ENCODE results near the gene SLC35D2.
A peak's percentile ranks its signal among the peaks of the same experiment; 100 is the strongest.
"Not testable (repeated sequence)": the region's sequence is repeated elsewhere in the genome, so short reads cannot be mapped to it uniquely, and the experiment has no call there.

The SLC35D2 gene

GRCh38 chr9:96350866-96351265 is 32.6 kb downstream of the SLC35D2 start:
- no peak for DNase-seq

- no peak for DNase-seq
These were observed 35.2 kb downstream of the SLC35D2 start for GRCh38 chr9:96348261-96348660.

- DNase-seq = no peak
These were observed 38.0 kb downstream of the SLC35D2 start for GRCh38 chr9:96345551-96345950.

GRCh38 chr9:96344458-96345180 is 38.9 kb downstream of the SLC35D2 start:
- no peak for DNase-seq

- DNase-seq = no peak
These were observed 39.8 kb downstream of the SLC35D2 start for GRCh38 chr9:96343515-96344360.

GRCh38 chr9:96342571-96343245 is 40.8 kb downstream of the SLC35D2 start:
- no peak for DNase-seq

- DNase-seq = no peak
These were observed 42.8 kb downstream of the SLC35D2 start for GRCh38 chr9:96340707-96341106.

- DNase-seq = no peak
These were observed 45.2 kb downstream of the SLC35D2 start for GRCh38 chr9:96338299-96338698.

- DNase-seq = no peak
These were observed 49.6 kb downstream of the SLC35D2 start for GRCh38 chr9:96333958-96334357.

GRCh38 chr9:96331236-96331947 is 52.1 kb downstream of the SLC35D2 start:
- no peak for DNase-seq

GRCh38 chr9:96327694-96328352 is 55.7 kb downstream of the SLC35D2 start:
- DNase-seq = peak; percentile 31 to 72

- no peak for DNase-seq
These were observed 60.3 kb downstream of the SLC35D2 start for GRCh38 chr9:96323169-96323568.

GRCh38 chr9:96322736-96323135 is 60.8 kb downstream of the SLC35D2 start:
- not testable (repeated sequence) for DNase-seq

- DNase-seq = not testable (repeated sequence)
These were observed 61.3 kb downstream of the SLC35D2 start for GRCh38 chr9:96322210-96322609.

- no peak for DNase-seq
These were observed 62.0 kb downstream of the SLC35D2 start for GRCh38 chr9:96321515-96321914.

GRCh38 chr9:96320749-96321280 is 62.7 kb downstream of the SLC35D2 start:
- no peak for DNase-seq

GRCh38 chr9:96318921-96319565 is 64.5 kb downstream of the SLC35D2 start:
- no peak for DNase-seq

- peak in 1 of 2 donors; percentile 36 for DNase-seq
These were observed 66.1 kb downstream of the SLC35D2 start for GRCh38 chr9:96317335-96317980.

GRCh38 chr9:96309850-96310249 is 73.7 kb downstream of the SLC35D2 start:
- DNase-seq = no peak

- DNase-seq = not testable (repeated sequence)
These were observed 76.6 kb downstream of the SLC35D2 start for GRCh38 chr9:96306958-96307357.

- no peak for DNase-seq
These were observed 78.3 kb downstream of the SLC35D2 start for GRCh38 chr9:96305171-96305570.
